OCI-LY7 (cell line): Measurements from ENCODE around the gene TJP2. TPM values are rescaled to one million over a fixed set of nuclear protein-coding genes. Genes with fewer than 3 reads are reported as not detected.

ENCODE experiments used
- BruUV-seq: library from RNA; stranded (reverse); fragments of 400-500 nt; replicated peaks from 2 replicates; lab custom pipeline; 2021; lab: Mats Ljungman, UMichigan
- CTCF ChIA-PET: fragments of 300-600 bp; sonication (Branson Sonifier 250); formaldehyde crosslinking; loops from one replicate; lab custom pipeline; 2022; ENCODE audit warnings: antibody characterized with exemption; ENCODE audit not compliant: unreplicated experiment; lab: Charles Lee
- POLR2A ChIA-PET: fragments of 300-600 bp; sonication (Branson Sonifier 250); formaldehyde crosslinking; loops from one replicate; lab custom pipeline; 2022; ENCODE audit warnings: antibody characterized with exemption; lab: Charles Lee
- DNase-seq: peaks from one replicate; pipeline ENCODE4 v3.0.0-alpha.2; 2015; ENCODE audit warnings: low spot score
- H2AFZ ChIP-seq: fragments of 200-600 bp; sonication (generic), shearing (Covaris generic); 2 replicates; pipeline ENCODE4 v1.6.1; 2014; ENCODE audit warnings: mild to moderate bottlenecking, antibody characterized with exemption, low read length, moderate library complexity
- H3K27ac ChIP-seq: fragments of 200-600 bp; sonication (generic); 2 replicates; pipeline ENCODE4 v1.5.1; 2014; ENCODE audit warnings: mixed run types, low read depth, mild to moderate bottlenecking, moderate library complexity, low read length, inconsistent platforms; ENCODE audit not compliant: poor library complexity, severe bottlenecking
- H3K36me3 ChIP-seq: fragments of 200-600 bp; sonication (generic); 2 replicates; pipeline ENCODE4 v1.6.1; 2014; ENCODE audit warnings: mild to moderate bottlenecking, antibody characterized with exemption, low read length, moderate library complexity, mixed read lengths; ENCODE audit not compliant: insufficient read depth
- H3K4me1 ChIP-seq: fragments of 200-600 bp; sonication (generic); 2 replicates; pipeline ENCODE4 v1.5.1; 2014; ENCODE audit warnings: mild to moderate bottlenecking, low read length; ENCODE audit not compliant: insufficient read depth, poor library complexity, severe bottlenecking
- H3K4me2 ChIP-seq: fragments of 200-600 bp; sonication (generic); 2 replicates; pipeline ENCODE4 v1.6.1; 2014; ENCODE audit warnings: mild to moderate bottlenecking, low read length
- H3K4me3 ChIP-seq: fragments of 200-600 bp; sonication (generic); 2 replicates; pipeline ENCODE4 v1.5.1; 2014; ENCODE audit warnings: mild to moderate bottlenecking, low read depth, low read length; ENCODE audit not compliant: poor library complexity, severe bottlenecking
- H3K79me2 ChIP-seq: fragments of 200-600 bp; sonication (generic); 2 replicates; pipeline ENCODE4 v1.6.1; 2016; ENCODE audit warnings: low read depth, mild to moderate bottlenecking, low read length, moderate library complexity, mixed read lengths; ENCODE audit not compliant: insufficient read depth
- H3K9me2 ChIP-seq: fragments of 200-600 bp; sonication (generic); 2 replicates; pipeline ENCODE4 v1.6.1; 2016; ENCODE audit warnings: mild to moderate bottlenecking, low read length, mixed read lengths; ENCODE audit not compliant: insufficient read depth
- H3K9me3 ChIP-seq: fragments of 200-600 bp; sonication (generic); 2 replicates; pipeline ENCODE4 v1.6.1; 2014; ENCODE audit warnings: mild to moderate bottlenecking, mixed run types, low read length, mixed read lengths
- H4K20me1 ChIP-seq: fragments of 200-600 bp; sonication (generic); 2 replicates; pipeline ENCODE4 v1.6.1; 2014; ENCODE audit warnings: mild to moderate bottlenecking, antibody characterized with exemption, low read length, moderate library complexity, mixed read lengths; ENCODE audit not compliant: insufficient read depth
- EZH2phosphoT487 ChIP-seq: fragments of 200-600 bp; sonication (generic); IDR thresholded peaks from 2 replicates; pipeline ENCODE4 v1.6.1; 2018; ENCODE audit warnings: low read depth, borderline replicate concordance, mild to moderate bottlenecking, mixed run types, antibody characterized with exemption, low read length, moderate library complexity, mixed read lengths
- intact Hi-C: fragments of 100-400 bp; cut with micrococcal nuclease; formaldehyde crosslinking; loops from one replicate; pipeline ENCODE4 v1.10.0; 2022; ENCODE audit not compliant: unreplicated experiment
- total RNA-seq, 2 experiments: library from RNA; depleted of rRNA in 1 of 2; stranded (reverse); fragments of >200 nt in 1 of 2; shearing (Covaris generic) in 1 of 2; gene quantifications; 2 replicates each; pipeline ENCODE4 v1.2.3, GENCODE V29; 2014 to 2022
- TF ChIP-seq, protein P1 (sequence below): fragments of 200-600 bp; sonication (generic); conservative IDR thresholded peaks from 2 replicates; pipeline ENCODE4 v1.5.1; 2014; ENCODE audit warnings: mild to moderate bottlenecking, antibody characterized with exemption, low read length, moderate library complexity, mixed read lengths

TJP2 gene
- total RNA-seq, 2 experiments from 2014 or later, result 15.1 to 18.0 TPM

DNA sequence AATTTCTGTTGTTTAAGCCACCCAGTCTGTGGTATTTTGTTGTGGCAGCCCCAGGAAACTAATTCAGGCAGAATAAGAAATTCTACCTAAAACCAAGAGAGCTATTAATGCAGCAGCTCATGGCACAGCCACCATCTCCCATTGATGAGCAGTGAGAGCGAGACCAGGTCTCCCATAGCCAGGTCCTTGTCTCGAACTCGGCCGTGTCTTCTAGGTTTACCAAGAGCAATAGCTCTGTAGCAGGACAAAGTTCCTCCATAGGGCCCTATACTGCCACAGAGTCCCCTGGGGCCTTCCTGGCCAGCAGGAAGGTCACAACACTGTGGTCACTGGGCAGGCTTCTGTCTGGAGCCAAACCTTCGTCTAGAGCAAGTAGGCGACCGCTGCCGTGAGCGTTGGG lies 34.5 kb upstream of the TJP2 start:
- no TSS peak for BruUV-seq
- no peak overlapping the region for H2AFZ ChIP-seq

DNA sequence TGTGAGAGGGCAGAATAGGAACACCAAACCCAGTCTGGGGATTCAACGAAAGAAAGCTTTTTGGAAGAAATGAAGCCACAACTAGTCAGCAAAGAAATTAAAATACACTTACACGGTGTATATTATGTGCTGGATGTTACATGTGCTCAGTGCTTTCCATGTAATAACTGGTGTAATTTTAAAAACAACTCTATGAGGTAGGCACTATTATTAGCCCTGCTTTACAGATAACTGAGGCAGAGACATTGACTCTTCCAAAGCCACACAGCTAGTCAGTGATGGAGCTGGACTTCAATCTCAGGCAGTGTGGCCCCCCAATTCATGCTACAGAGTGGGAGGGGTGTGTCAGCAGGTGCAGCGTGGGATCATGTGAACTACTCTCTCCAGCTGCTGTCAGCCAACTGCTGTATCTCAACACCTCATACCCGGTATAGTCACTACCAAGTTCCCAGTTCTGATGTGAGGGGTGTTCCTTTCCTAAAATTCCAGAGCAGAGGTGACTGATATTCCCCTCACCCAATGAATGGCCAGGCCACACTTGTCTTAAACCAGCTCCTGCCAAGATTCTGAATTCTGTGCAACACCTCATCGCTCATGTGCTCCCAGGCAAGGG lies 33.8 kb upstream of the TJP2 start:
- no peak overlapping the region for H3K4me2 ChIP-seq
- no peaks in the 10 kb centered on the region for H3K36me3 ChIP-seq
- H2AFZ ChIP-seq, result no peak overlapping the region
- POLR2A ChIA-PET, result interaction anchor here (0.9 kb wide), 1 partner anchor 47 kb away, joined by 3 read pairs; no protein-coding TSS in a partner anchor
- CTCF ChIA-PET, result no interaction called here
- no peaks in the 10 kb centered on the region for H3K9me3 ChIP-seq
- H4K20me1 ChIP-seq, result no peaks in the 10 kb centered on the region
- no peaks in the 10 kb centered on the region for H3K79me2 ChIP-seq
- no peak overlapping the region for H3K27ac ChIP-seq
- H3K4me1 ChIP-seq, result no peaks in the 10 kb centered on the region
- intact Hi-C loops, result no loop called here
- H3K9me2 ChIP-seq, result no peaks in the 10 kb centered on the region
- BruUV-seq, result no TSS peak
- TF ChIP-seq, protein P1, sequence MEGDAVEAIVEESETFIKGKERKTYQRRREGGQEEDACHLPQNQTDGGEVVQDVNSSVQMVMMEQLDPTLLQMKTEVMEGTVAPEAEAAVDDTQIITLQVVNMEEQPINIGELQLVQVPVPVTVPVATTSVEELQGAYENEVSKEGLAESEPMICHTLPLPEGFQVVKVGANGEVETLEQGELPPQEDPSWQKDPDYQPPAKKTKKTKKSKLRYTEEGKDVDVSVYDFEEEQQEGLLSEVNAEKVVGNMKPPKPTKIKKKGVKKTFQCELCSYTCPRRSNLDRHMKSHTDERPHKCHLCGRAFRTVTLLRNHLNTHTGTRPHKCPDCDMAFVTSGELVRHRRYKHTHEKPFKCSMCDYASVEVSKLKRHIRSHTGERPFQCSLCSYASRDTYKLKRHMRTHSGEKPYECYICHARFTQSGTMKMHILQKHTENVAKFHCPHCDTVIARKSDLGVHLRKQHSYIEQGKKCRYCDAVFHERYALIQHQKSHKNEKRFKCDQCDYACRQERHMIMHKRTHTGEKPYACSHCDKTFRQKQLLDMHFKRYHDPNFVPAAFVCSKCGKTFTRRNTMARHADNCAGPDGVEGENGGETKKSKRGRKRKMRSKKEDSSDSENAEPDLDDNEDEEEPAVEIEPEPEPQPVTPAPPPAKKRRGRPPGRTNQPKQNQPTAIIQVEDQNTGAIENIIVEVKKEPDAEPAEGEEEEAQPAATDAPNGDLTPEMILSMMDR, result no peak
- no peak for TF ChIP-seq EZH2phosphoT487
- DNase-seq, result no peak
- H3K4me3 ChIP-seq, result no peak overlapping the region

More for the DNA sequence above, 34.5 kb upstream of the TJP2 start:
- H3K4me1 ChIP-seq, result no peaks in the 10 kb centered on the region
- no peak for DNase-seq
- POLR2A ChIA-PET, result interaction anchor here (0.9 kb wide), 1 partner anchor 47 kb away, joined by 3 read pairs; no protein-coding TSS in a partner anchor
- no peak overlapping the region for H3K4me3 ChIP-seq
- intact Hi-C loops, result no loop called here
- H3K9me3 ChIP-seq, result no peaks in the 10 kb centered on the region
- no peaks in the 10 kb centered on the region for H3K9me2 ChIP-seq
- no peaks in the 10 kb centered on the region for H4K20me1 ChIP-seq
- H3K36me3 ChIP-seq, result no peaks in the 10 kb centered on the region
- no peaks in the 10 kb centered on the region for H3K79me2 ChIP-seq
- TF ChIP-seq, protein P1, result no peak
- no peak for TF ChIP-seq EZH2phosphoT487
- CTCF ChIA-PET, result no interaction called here
- no peak overlapping the region for H3K27ac ChIP-seq
- no peak overlapping the region for H3K4me2 ChIP-seq

DNA sequence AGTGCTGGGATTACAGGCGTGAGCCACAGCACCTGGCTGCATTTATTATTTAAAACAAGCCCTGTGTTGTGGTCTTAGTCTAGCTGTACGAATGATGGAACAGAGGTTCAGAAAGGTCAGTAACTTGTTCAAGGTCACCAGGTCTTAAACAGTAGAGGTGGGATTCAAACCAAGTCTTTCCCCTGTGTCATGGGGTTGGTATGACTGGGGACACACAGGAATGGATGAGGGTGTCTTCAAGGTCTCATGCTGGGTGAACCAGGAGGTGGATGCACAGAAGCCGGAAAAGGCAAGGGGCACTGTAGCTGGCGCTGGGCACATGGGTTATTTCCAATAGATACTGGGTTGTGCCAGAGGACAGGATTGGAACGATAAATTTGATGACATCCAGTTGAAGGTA lies 32.2 kb upstream of the TJP2 start:
- CTCF ChIA-PET, result no interaction called here
- no peaks in the 10 kb centered on the region for H3K79me2 ChIP-seq
- no TSS peak for BruUV-seq

More for the DNA sequence above, 32.2 kb upstream of the TJP2 start:
- no peaks in the 10 kb centered on the region for H3K9me2 ChIP-seq
- no peaks in the 10 kb centered on the region for H3K36me3 ChIP-seq
- H3K4me1 ChIP-seq, result no peaks in the 10 kb centered on the region
- POLR2A ChIA-PET, result interaction anchor here (0.6 kb wide), 1 partner anchor 11 kb away, joined by 4 read pairs; no protein-coding TSS in a partner anchor
- DNase-seq, result no peak
- intact Hi-C loops, result no loop called here
- H4K20me1 ChIP-seq, result no peaks in the 10 kb centered on the region
- no peak overlapping the region for H3K4me2 ChIP-seq
- H2AFZ ChIP-seq, result no peak overlapping the region
- H3K27ac ChIP-seq, result no peak overlapping the region
- H3K4me3 ChIP-seq, result no peak overlapping the region
- TF ChIP-seq, protein P1, result no peak
- no peak for TF ChIP-seq EZH2phosphoT487
- no peaks in the 10 kb centered on the region for H3K9me3 ChIP-seq
